ENCODE data around the gene MAD1L1. TPM values are rescaled to one million over a fixed set of nuclear protein-coding genes. Genes with fewer than 3 reads are reported as not detected.

Gene MAD1L1
- total and polyA plus RNA-seq, 2 of the 8 experiments (the other 6 are each of a cell fraction or from before 2014, with no cell fraction given): 40.4 to 44.6 TPM

- Histone ChIP-seq H3K4me1 (replicated peaks in 1 of 4; ENCODE audit: control insufficient read depth in 3 of 4, insufficient read depth in 4 of 4, low read length in 3 of 4) (no peaks in the 10 kb centered on the region), H2AK5ac (ENCODE audit: low read depth, low read length) (no peak overlapping the region), H2BK120ac (replicated peaks; ENCODE audit: low read depth, low read length) (no peak overlapping the region), H3K56ac (replicated peaks; ENCODE audit: insufficient read length, low read depth, low read length) (no peak overlapping the region), H3K14ac (ENCODE audit: insufficient read length) (no peak overlapping the region), H3K79me2 (ENCODE audit: control insufficient read depth in 1 of 2, insufficient read depth in 2 of 2, low read length in 2 of 2) (no peaks in the 10 kb centered on the region), H4K91ac (replicated peaks; ENCODE audit: insufficient read length, low read length) (no peak overlapping the region), H4K5ac (ENCODE audit: insufficient read length, low read depth, low read length) (no peak overlapping the region), H3K18ac (ENCODE audit: extremely low read depth, low read length) (no peak overlapping the region), H3K4me3 (ENCODE audit: extremely low read depth in 1 of 4, insufficient read depth in 2 of 4, low read depth in 3 of 4, low read length in 4 of 4) (no peak overlapping the region), H3K4me2 (ENCODE audit: insufficient read depth in 1 of 2, low read depth in 2 of 2, low read length in 2 of 2) (no peak overlapping the region), H3K27ac (ENCODE audit: low read depth, low read length) (no peak overlapping the region), H3K23ac (ENCODE audit: insufficient read length) (no peak overlapping the region), H3K27me3 (replicated peaks in 1 of 4; ENCODE audit: control insufficient read depth in 3 of 4, extremely low read depth in 1 of 4, insufficient read depth in 3 of 4, low read length in 3 of 4) (no peaks in the 10 kb centered on the region; a peak in 1 of 7 replicates), H3K36me3 (ENCODE audit: control insufficient read depth in 2 of 4, insufficient read depth in 4 of 4, low read length in 3 of 4) (no peaks in the 10 kb centered on the region), H2BK15ac (ENCODE audit: low read length) (no peak overlapping the region), H2BK20ac (ENCODE audit: low read length) (no peak overlapping the region), H2BK5ac (ENCODE audit: low read depth, low read length) (no peak overlapping the region), H3K9me3 (ENCODE audit: insufficient read depth in 2 of 2, low read depth in 1 of 2, low read length in 1 of 2) (peaks cover 2 to 6% of the 10 kb centered on the region in 2 experiments; a peak in 2 of 4 replicates), H3K23me2 (ENCODE audit: low read depth, low read length) (no peaks in the 10 kb centered on the region), H3K4ac (replicated peaks; ENCODE audit: insufficient read length, low read depth, low read length) (no peak overlapping the region), H4K8ac (ENCODE audit: extremely low read depth, insufficient read depth, low read length) (no peak overlapping the region), H3K79me1 (ENCODE audit: low read depth, low read length) (no peaks in the 10 kb centered on the region), H2BK12ac (ENCODE audit: low read depth, low read length) (no peak overlapping the region), H4K20me1 (replicated peaks in 1 of 2; ENCODE audit: control insufficient read depth in 1 of 2, insufficient read depth in 2 of 2, low read length in 2 of 2) (no peaks in the 10 kb centered on the region), H2AFZ (ENCODE audit: low read length) (no peak overlapping the region), H3K9ac (replicated peaks in 1 of 4; ENCODE audit: extremely low read depth in 1 of 4, low read depth in 3 of 4, low read length in 3 of 4) (no peak overlapping the region)
- FAIRE-seq (no peak), DNase-seq (ENCODE audit: low read depth in 1 of 2, low spot score in 2 of 2) (no peak)
- CTCF ChIA-PET (ENCODE audit: partially characterized antibody): interaction anchor here (1.5 kb wide), 1 partner anchor 15 kb away, joined by 3 read pairs; no protein-coding TSS in a partner anchor
- WGBS, 2 experiments (ENCODE audit: extremely low coverage in 1 of 2, insufficient coverage in 1 of 2, insufficient read length in 1 of 2, insufficient replicate concordance in 2 of 2, low coverage in 1 of 2, low lambda C conversion rate in 2 of 2, missing lambda C conversion rate in 1 of 2): 81% methylated on average over 3 of the region's 4 CpGs; no CpG with 5 or more reads in 1 of the 2 experiments
- POLR2A ChIA-PET (ENCODE audit: partially characterized antibody): no interaction called here
- TF ChIP-seq EGR1 (IDR thresholded peaks at IDR 0.05; ENCODE audit: borderline replicate concordance, low read depth, low read length): no peak
- TF ChIP-seq RAD21 (IDR thresholded peaks at IDR 0.05 in 1 of 2, conservative IDR thresholded peaks at IDR 0.05 in 1 of 2; ENCODE audit: low read depth in 2 of 2, low read length in 2 of 2): no peak
- TF ChIP-seq GABPA (IDR thresholded peaks at IDR 0.05; ENCODE audit: borderline replicate concordance, insufficient read depth, low read length): no peak
- no peak for TF ChIP-seq CTCF (IDR thresholded peaks at IDR 0.05; ENCODE audit: control extremely low read depth in 1 of 3, insufficient read depth in 1 of 3, low read depth in 1 of 3, low read length in 3 of 3)
- no peak for TF ChIP-seq SP4 (IDR thresholded peaks at IDR 0.05; ENCODE audit: low read length)
- TF ChIP-seq BRCA1 (IDR thresholded peaks at IDR 0.05; ENCODE audit: low read depth, low read length): no peak
- TF ChIP-seq EP300 (IDR thresholded peaks at IDR 0.05; ENCODE audit: borderline replicate concordance in 1 of 2, low read depth in 2 of 2, low read length in 2 of 2): no peak
- TF ChIP-seq TBP (IDR thresholded peaks at IDR 0.05; ENCODE audit: low read depth, low read length): no peak
- TF ChIP-seq HDAC6 (IDR thresholded peaks at IDR 0.05; ENCODE audit: low read depth, low read length): no peak
- no peak for TF ChIP-seq SAP30 (IDR thresholded peaks at IDR 0.05; ENCODE audit: insufficient read depth, insufficient replicate concordance, low read length)
- no peak for TF ChIP-seq CHD1 (IDR thresholded peaks at IDR 0.05; ENCODE audit: low read depth, low read length)
Observed at GRCh38 chr7:1802899-1803298, 429.8 kb downstream of the MAD1L1 start.
